ENCODE data around the gene SLC12A9.
"Not testable (repeated sequence)": the region's sequence is repeated elsewhere in the genome, so short reads cannot be mapped to it uniquely, and the experiment has no call there.

SLC12A9 gene

GRCh38 chr7:100811480-100811879, 41.0 kb upstream of the SLC12A9 start:
- Histone ChIP-seq H3K9me3 (ENCODE audit: control insufficient read depth, insufficient read depth, low read length) (no peaks in the 10 kb centered on the region), H3K27me3 (ENCODE audit: control insufficient read depth, low read length) (no peaks in the 10 kb centered on the region), H4K20me1 (ENCODE audit: control insufficient read depth, insufficient read depth, low read depth, low read length) (no peaks in the 10 kb centered on the region), H3K4me2 (ENCODE audit: low read length) (no peak overlapping the region), H3K4me3 (ENCODE audit: low read length) (no peak overlapping the region), H3K36me3 (ENCODE audit: control insufficient read depth, low read length) (no peaks in the 10 kb centered on the region), H3F3A (ENCODE audit: control insufficient read depth, insufficient read depth) (no peaks in the 10 kb centered on the region), H3K79me2 (ENCODE audit: control insufficient read depth, low read length) (no peaks in the 10 kb centered on the region), H3K9me2 (replicated peaks; ENCODE audit: control insufficient read depth, low read length) (no peaks in the 10 kb centered on the region), H3K4me1 (ENCODE audit: control insufficient read depth, low read length) (no peaks in the 10 kb centered on the region), H3K27ac (ENCODE audit: low read depth, low read length) (no peak overlapping the region)
- TF ChIP-seq EZH2phosphoT487 (IDR thresholded peaks at IDR 0.05; ENCODE audit: borderline replicate concordance, low read length) = no peak
- no peak for TF ChIP-seq CTCF (IDR thresholded peaks at IDR 0.05; ENCODE audit: low read depth, low read length, poor library complexity, severe bottlenecking)

- Histone ChIP-seq H3K4me1 (ENCODE audit: control insufficient read depth, low read length) (no peaks in the 10 kb centered on the region), H3K4me2 (ENCODE audit: low read length) (no peak overlapping the region), H3K79me2 (ENCODE audit: control insufficient read depth, low read length) (no peaks in the 10 kb centered on the region), H3F3A (ENCODE audit: control insufficient read depth, insufficient read depth) (no peaks in the 10 kb centered on the region), H3K27ac (ENCODE audit: low read depth, low read length) (no peak overlapping the region), H4K20me1 (ENCODE audit: control insufficient read depth, insufficient read depth, low read depth, low read length) (no peaks in the 10 kb centered on the region), H3K9me3 (ENCODE audit: control insufficient read depth, insufficient read depth, low read length) (no peaks in the 10 kb centered on the region), H3K9me2 (replicated peaks; ENCODE audit: control insufficient read depth, low read length) (no peaks in the 10 kb centered on the region), H3K4me3 (ENCODE audit: low read length) (no peak overlapping the region), H3K36me3 (ENCODE audit: control insufficient read depth, low read length) (no peaks in the 10 kb centered on the region), H3K27me3 (ENCODE audit: control insufficient read depth, low read length) (no peaks in the 10 kb centered on the region)
- TF ChIP-seq CTCF (IDR thresholded peaks at IDR 0.05; ENCODE audit: low read depth, low read length, poor library complexity, severe bottlenecking) (no peak), EZH2phosphoT487 (IDR thresholded peaks at IDR 0.05; ENCODE audit: borderline replicate concordance, low read length) (no peak)
These were observed 39.8 kb upstream of the SLC12A9 start for GRCh38 chr7:100812729-100813128.

GRCh38 chr7:100816515-100816914, 36.0 kb upstream of the SLC12A9 start:
- not testable (repeated sequence) for H3K79me2 ChIP-seq (ENCODE audit: control insufficient read depth, low read length); H3K27me3 ChIP-seq (ENCODE audit: control insufficient read depth, low read length); H3K4me2 ChIP-seq (ENCODE audit: low read length); H3K9me3 ChIP-seq (ENCODE audit: control insufficient read depth, insufficient read depth, low read length); H3K36me3 ChIP-seq (ENCODE audit: control insufficient read depth, low read length); H3K9me2 ChIP-seq (replicated peaks; ENCODE audit: control insufficient read depth, low read length); H3K27ac ChIP-seq (ENCODE audit: low read depth, low read length); H3F3A ChIP-seq (ENCODE audit: control insufficient read depth, insufficient read depth); H3K4me1 ChIP-seq (ENCODE audit: control insufficient read depth, low read length); H3K4me3 ChIP-seq (ENCODE audit: low read length); H4K20me1 ChIP-seq (ENCODE audit: control insufficient read depth, insufficient read depth, low read depth, low read length)

GRCh38 chr7:100817097-100817496, 35.4 kb upstream of the SLC12A9 start:
- Histone ChIP-seq H3K4me3 (ENCODE audit: low read length) (no peak overlapping the region), H4K20me1 (ENCODE audit: control insufficient read depth, insufficient read depth, low read depth, low read length) (no peaks in the 10 kb centered on the region), H3K9me3 (ENCODE audit: control insufficient read depth, insufficient read depth, low read length) (no peaks in the 10 kb centered on the region), H3K9me2 (replicated peaks; ENCODE audit: control insufficient read depth, low read length) (no peaks in the 10 kb centered on the region), H3K4me2 (ENCODE audit: low read length) (no peak overlapping the region), H3K79me2 (ENCODE audit: control insufficient read depth, low read length) (no peaks in the 10 kb centered on the region), H3K27me3 (ENCODE audit: control insufficient read depth, low read length) (no peaks in the 10 kb centered on the region), H3K4me1 (ENCODE audit: control insufficient read depth, low read length) (no peaks in the 10 kb centered on the region), H3K36me3 (ENCODE audit: control insufficient read depth, low read length) (no peaks in the 10 kb centered on the region), H3F3A (ENCODE audit: control insufficient read depth, insufficient read depth) (no peaks in the 10 kb centered on the region), H3K27ac (ENCODE audit: low read depth, low read length) (no peak overlapping the region)
- no peak for TF ChIP-seq CTCF (IDR thresholded peaks at IDR 0.05; ENCODE audit: low read depth, low read length, poor library complexity, severe bottlenecking)
